ENCODE data around the gene SLC18A2.

Gene SLC18A2

DNA sequence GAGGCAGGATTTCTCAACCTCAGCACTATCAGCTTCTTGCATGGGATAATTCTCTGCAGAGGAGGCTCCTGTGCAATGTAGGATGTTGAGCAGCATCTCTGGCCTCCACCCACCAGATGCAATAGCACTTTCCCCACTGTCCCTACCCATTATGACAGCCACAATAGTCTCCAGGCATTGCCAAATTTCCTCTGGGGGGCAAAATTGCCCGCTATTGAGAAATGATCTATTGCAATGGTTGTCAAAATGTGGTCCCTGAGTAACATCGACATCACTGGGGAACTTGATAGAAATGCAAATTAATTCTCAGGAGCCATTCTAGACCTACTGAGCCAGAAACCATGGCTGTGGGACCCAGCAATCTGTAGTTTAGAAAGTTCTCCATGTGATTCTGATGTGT, 36.6 kb upstream of the SLC18A2 start:
- Histone ChIP-seq H3K9me3 (replicated peaks in 1 of 2; ENCODE audit: control insufficient read depth in 2 of 2, insufficient read depth in 1 of 2, low read depth in 1 of 2, low read length in 2 of 2) (no peaks in the 10 kb centered on the region), H3K79me1 (ENCODE audit: low read depth, low read length) (no peaks in the 10 kb centered on the region), H2BK12ac (ENCODE audit: low read length) (no peak overlapping the region), H3K4me3 (ENCODE audit: low read length in 2 of 2) (no peak overlapping the region), H2BK120ac (ENCODE audit: low read depth, low read length) (no peak overlapping the region), H4K8ac (ENCODE audit: low read depth, low read length) (no peak overlapping the region), H2BK5ac (ENCODE audit: low read length) (no peak overlapping the region), H3K14ac (ENCODE audit: low read length) (no peak overlapping the region), H3K4me1 (ENCODE audit: control insufficient read depth in 2 of 2, insufficient read depth in 1 of 2, low read depth in 1 of 2, low read length in 2 of 2) (no peaks in the 10 kb centered on the region), H3K23ac (ENCODE audit: low read depth, low read length, poor library complexity) (no peak overlapping the region), H3K9ac (ENCODE audit: low read depth, low read length, poor library complexity) (no peak overlapping the region), H2BK15ac (ENCODE audit: low read length) (no peak overlapping the region), H3K18ac (ENCODE audit: low read length) (no peak overlapping the region), H3K4ac (ENCODE audit: low read length) (no peak overlapping the region), H4K91ac (ENCODE audit: low read depth, low read length, poor library complexity) (no peak overlapping the region), H3K27ac (replicated peaks; ENCODE audit: low read length) (no peak overlapping the region), H2AK5ac (ENCODE audit: low read depth, low read length) (no peak overlapping the region), H3K36me3 (replicated peaks in 1 of 2; ENCODE audit: control insufficient read depth in 2 of 2, insufficient read depth in 2 of 2, low read length in 2 of 2) (no peaks in the 10 kb centered on the region), H3K27me3 (ENCODE audit: control insufficient read depth in 3 of 3, insufficient read depth in 3 of 3, low read depth in 1 of 3, low read length in 3 of 3) (peaks cover 0 to 4% (median 0%) of the 10 kb centered on the region in 3 experiments), H2AFZ (ENCODE audit: low read length) (no peak overlapping the region), H3K4me2 (ENCODE audit: insufficient read depth, low read length, poor library complexity, severe bottlenecking) (no peak overlapping the region)
- no CpG with 5 or more reads among the region's 2 CpGs for WGBS, 2 donors (ENCODE audit: extremely low coverage in 2 of 2, insufficient read length in 2 of 2, insufficient replicate concordance in 1 of 2)
- no peak for DNase-seq (ENCODE audit: low spot score)

DNA sequence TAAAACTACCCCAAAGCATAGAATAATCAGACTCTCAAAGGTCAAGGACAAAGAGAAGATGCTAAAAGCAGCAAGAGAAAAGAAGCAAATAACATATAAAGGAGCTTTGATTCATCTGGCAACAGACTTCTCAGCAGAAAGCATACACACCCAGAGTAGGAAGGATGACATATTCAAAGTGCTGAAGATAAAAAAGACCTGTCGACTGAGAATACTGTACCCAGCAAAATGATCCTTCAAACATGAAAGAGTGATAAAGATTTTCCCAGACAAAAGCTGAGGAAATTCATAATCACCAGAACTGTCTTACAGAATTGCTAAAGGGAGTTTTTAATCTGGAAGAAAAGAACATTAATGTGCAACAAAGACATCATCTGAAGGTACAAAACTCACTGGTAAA, 28.7 kb upstream of the SLC18A2 start:
- Histone ChIP-seq H2BK12ac (ENCODE audit: low read length) (no peak overlapping the region), H3K4me3 (ENCODE audit: low read length in 2 of 2) (no peak overlapping the region), H3K18ac (ENCODE audit: low read length) (no peak overlapping the region), H3K9ac (ENCODE audit: low read depth, low read length, poor library complexity) (no peak overlapping the region), H2AFZ (ENCODE audit: low read length) (no peak overlapping the region), H4K91ac (ENCODE audit: low read depth, low read length, poor library complexity) (no peak overlapping the region), H2AK5ac (ENCODE audit: low read depth, low read length) (no peak overlapping the region), H3K9me3 (replicated peaks in 1 of 2; ENCODE audit: control insufficient read depth in 2 of 2, insufficient read depth in 1 of 2, low read depth in 1 of 2, low read length in 2 of 2) (peaks cover 0 to 8% of the 10 kb centered on the region in 2 donors), H2BK15ac (ENCODE audit: low read length) (no peak overlapping the region), H3K4ac (ENCODE audit: low read length) (no peak overlapping the region), H3K79me1 (ENCODE audit: low read depth, low read length) (no peaks in the 10 kb centered on the region), H2BK120ac (ENCODE audit: low read depth, low read length) (no peak overlapping the region), H3K23ac (ENCODE audit: low read depth, low read length, poor library complexity) (no peak overlapping the region), H3K4me1 (ENCODE audit: control insufficient read depth in 2 of 2, insufficient read depth in 1 of 2, low read depth in 1 of 2, low read length in 2 of 2) (peaks cover 3 to 4% of the 10 kb centered on the region in 2 donors), H3K4me2 (ENCODE audit: insufficient read depth, low read length, poor library complexity, severe bottlenecking) (no peak overlapping the region), H3K36me3 (replicated peaks in 1 of 2; ENCODE audit: control insufficient read depth in 2 of 2, insufficient read depth in 2 of 2, low read length in 2 of 2) (no peaks in the 10 kb centered on the region), H3K14ac (ENCODE audit: low read length) (no peak overlapping the region), H3K27me3 (ENCODE audit: control insufficient read depth in 3 of 3, insufficient read depth in 3 of 3, low read depth in 1 of 3, low read length in 3 of 3) (peaks cover 3 to 16% (median 14%) of the 10 kb centered on the region in 3 experiments), H2BK5ac (ENCODE audit: low read length) (no peak overlapping the region), H4K8ac (ENCODE audit: low read depth, low read length) (no peak overlapping the region), H3K27ac (replicated peaks; ENCODE audit: low read length) (no peak overlapping the region)
- no CpG with 5 or more reads among the region's 1 CpG for WGBS, 2 donors (ENCODE audit: extremely low coverage in 2 of 2, insufficient read length in 2 of 2, insufficient replicate concordance in 1 of 2)
- DNase-seq (ENCODE audit: low spot score) = no peak

DNA sequence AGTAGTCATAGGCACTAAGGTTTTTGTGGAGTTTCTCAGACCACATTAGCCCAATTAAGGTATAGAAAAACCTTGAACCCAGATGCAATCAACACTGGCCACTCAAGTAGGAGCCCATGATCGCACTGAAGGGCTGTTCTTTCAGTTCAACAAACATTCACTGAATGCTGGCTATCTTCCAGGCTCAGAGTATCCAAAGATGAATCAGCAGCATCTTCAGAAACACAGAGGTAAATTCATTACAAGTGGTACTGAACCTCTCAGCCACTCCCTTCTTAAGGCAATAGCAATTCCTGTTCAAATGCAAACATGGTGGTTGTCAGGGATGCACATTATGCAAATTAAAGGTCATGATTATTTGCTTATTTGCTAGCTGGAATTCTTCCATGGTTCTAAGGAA, 26.5 kb upstream of the SLC18A2 start:
- H2BK12ac ChIP-seq (ENCODE audit: low read length) = no peak overlapping the region
- no peak overlapping the region for H3K27ac ChIP-seq (replicated peaks; ENCODE audit: low read length)
- WGBS, 2 donors (ENCODE audit: extremely low coverage in 2 of 2, insufficient read length in 2 of 2, insufficient replicate concordance in 1 of 2) = no CpG with 5 or more reads among the region's 1 CpG
- no peaks in the 10 kb centered on the region for H3K79me1 ChIP-seq (ENCODE audit: low read depth, low read length)
- no peak overlapping the region for H2AK5ac ChIP-seq (ENCODE audit: low read depth, low read length)
- H2AFZ ChIP-seq (ENCODE audit: low read length) = no peak overlapping the region
- no peak overlapping the region for H3K4ac ChIP-seq (ENCODE audit: low read length)
- no peak overlapping the region for H2BK120ac ChIP-seq (ENCODE audit: low read depth, low read length)
- peaks cover 0 to 8% of the 10 kb centered on the region in 2 donors for H3K9me3 ChIP-seq (replicated peaks in 1 of 2; ENCODE audit: control insufficient read depth in 2 of 2, insufficient read depth in 1 of 2, low read depth in 1 of 2, low read length in 2 of 2)
- H4K8ac ChIP-seq (ENCODE audit: low read depth, low read length) = no peak overlapping the region
- H3K23ac ChIP-seq (ENCODE audit: low read depth, low read length, poor library complexity) = no peak overlapping the region
- no peak overlapping the region for H3K4me2 ChIP-seq (ENCODE audit: insufficient read depth, low read length, poor library complexity, severe bottlenecking)
- peaks cover 3 to 10% of the 10 kb centered on the region in 2 donors for H3K4me1 ChIP-seq (ENCODE audit: control insufficient read depth in 2 of 2, insufficient read depth in 1 of 2, low read depth in 1 of 2, low read length in 2 of 2)
- H3K9ac ChIP-seq (ENCODE audit: low read depth, low read length, poor library complexity) = no peak overlapping the region
- no peak overlapping the region for H3K18ac ChIP-seq (ENCODE audit: low read length)
- DNase-seq (ENCODE audit: low spot score) = no peak
- H2BK15ac ChIP-seq (ENCODE audit: low read length) = no peak overlapping the region
- H3K4me3 ChIP-seq (ENCODE audit: low read length in 2 of 2) = no peak overlapping the region
- no peak overlapping the region for H3K14ac ChIP-seq (ENCODE audit: low read length)
- H3K27me3 ChIP-seq (ENCODE audit: control insufficient read depth in 3 of 3, insufficient read depth in 3 of 3, low read depth in 1 of 3, low read length in 3 of 3) = peaks cover 3 to 32% (median 22%) of the 10 kb centered on the region in 3 experiments
- H4K91ac ChIP-seq (ENCODE audit: low read depth, low read length, poor library complexity) = no peak overlapping the region
- no peak overlapping the region for H2BK5ac ChIP-seq (ENCODE audit: low read length)
- no peaks in the 10 kb centered on the region for H3K36me3 ChIP-seq (replicated peaks in 1 of 2; ENCODE audit: control insufficient read depth in 2 of 2, insufficient read depth in 2 of 2, low read length in 2 of 2)

DNA sequence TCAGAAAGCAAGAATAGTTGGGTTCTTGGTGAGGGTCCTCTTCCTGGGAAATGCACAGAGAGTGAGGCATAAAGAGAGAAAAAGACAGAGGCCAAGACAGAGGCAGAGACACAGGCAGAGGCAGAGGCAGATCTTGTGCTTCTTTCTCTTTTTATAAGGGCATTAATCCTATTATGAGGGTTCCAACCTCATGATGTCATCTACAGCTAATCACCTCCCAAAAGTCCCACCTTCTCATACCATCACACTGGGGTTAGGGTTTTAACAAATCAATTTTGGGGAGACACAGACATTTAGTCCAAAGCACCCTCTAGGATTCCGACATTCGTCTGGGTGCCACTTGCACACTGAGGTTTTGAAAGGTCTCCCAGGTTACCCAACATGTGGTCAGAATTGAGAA, 25.8 kb upstream of the SLC18A2 start:
- Histone ChIP-seq H3K4me1 (ENCODE audit: control insufficient read depth in 2 of 2, insufficient read depth in 1 of 2, low read depth in 1 of 2, low read length in 2 of 2) (peaks cover 3 to 10% of the 10 kb centered on the region in 2 donors), H3K9ac (ENCODE audit: low read depth, low read length, poor library complexity) (no peak overlapping the region), H2BK5ac (ENCODE audit: low read length) (no peak overlapping the region), H3K18ac (ENCODE audit: low read length) (no peak overlapping the region), H4K91ac (ENCODE audit: low read depth, low read length, poor library complexity) (no peak overlapping the region), H3K9me3 (replicated peaks in 1 of 2; ENCODE audit: control insufficient read depth in 2 of 2, insufficient read depth in 1 of 2, low read depth in 1 of 2, low read length in 2 of 2) (peaks cover 0 to 6% of the 10 kb centered on the region in 2 donors), H2AFZ (ENCODE audit: low read length) (no peak overlapping the region), H3K36me3 (replicated peaks in 1 of 2; ENCODE audit: control insufficient read depth in 2 of 2, insufficient read depth in 2 of 2, low read length in 2 of 2) (no peaks in the 10 kb centered on the region), H2AK5ac (ENCODE audit: low read depth, low read length) (no peak overlapping the region), H3K23ac (ENCODE audit: low read depth, low read length, poor library complexity) (no peak overlapping the region), H2BK12ac (ENCODE audit: low read length) (no peak overlapping the region), H3K79me1 (ENCODE audit: low read depth, low read length) (no peaks in the 10 kb centered on the region), H3K27ac (replicated peaks; ENCODE audit: low read length) (no peak overlapping the region), H3K4ac (ENCODE audit: low read length) (no peak overlapping the region), H2BK120ac (ENCODE audit: low read depth, low read length) (no peak overlapping the region), H3K4me2 (ENCODE audit: insufficient read depth, low read length, poor library complexity, severe bottlenecking) (no peak overlapping the region), H3K27me3 (ENCODE audit: control insufficient read depth in 3 of 3, insufficient read depth in 3 of 3, low read depth in 1 of 3, low read length in 3 of 3) (peaks cover 3 to 32% (median 22%) of the 10 kb centered on the region in 3 experiments), H2BK15ac (ENCODE audit: low read length) (no peak overlapping the region), H3K4me3 (ENCODE audit: low read length in 2 of 2) (no peak overlapping the region), H4K8ac (ENCODE audit: low read depth, low read length) (no peak overlapping the region), H3K14ac (ENCODE audit: low read length) (no peak overlapping the region)
- WGBS, 2 donors (ENCODE audit: extremely low coverage in 2 of 2, insufficient read length in 2 of 2, insufficient replicate concordance in 1 of 2) = no CpG with 5 or more reads among the region's 2 CpGs
- no peak for DNase-seq (ENCODE audit: low spot score)
